Activated T-cell treated with anti-CD3 and anti-CD28 coated beads, Interleukin-2, amount 50 U/mL, for 72 hours (primary cell): ENCODE measurements around the gene C17orf107. TPM values are rescaled to one million over a fixed set of nuclear protein-coding genes. Genes with fewer than 3 reads are reported as not detected.

Source experiments
- ATAC-seq, 2 donors: fragments of 150-1000 bp; cut with Tn5 transposase; replicated peaks in 1 of 2; 2 replicates each; pipeline ENCODE4 v1.10.0; 2021; ENCODE audit warnings: moderate library complexity in 2 of 2, mild to moderate bottlenecking in 1 of 2
- DNase-seq, 2 donors: peaks; one replicate each; pipeline ENCODE4 v3.0.0; 2021 to 2022; ENCODE audit warnings: mixed read lengths in 1 of 2
- H3K27ac Mint-ChIP-seq: one replicate; pipeline ENCODE4 v1.8.0; 2022; ENCODE audit warnings: mild to moderate bottlenecking, moderate library complexity, mixed read lengths
- H3K27me3 Mint-ChIP-seq: one replicate; pipeline ENCODE4 v1.8.0; 2022; ENCODE audit warnings: low read depth, mixed read lengths
- H3K36me3 Mint-ChIP-seq, 2 donors: one replicate each; pipeline ENCODE4 v1.8.0; 2022; ENCODE audit warnings: mixed read lengths in 2 of 2, mild to moderate bottlenecking in 1 of 2; ENCODE audit not compliant: insufficient read depth in 2 of 2
- H3K4me1 Mint-ChIP-seq: one replicate; pipeline ENCODE4 v1.8.0; 2022; ENCODE audit warnings: low read depth, mixed read lengths
- H3K4me3 Mint-ChIP-seq, 2 donors: one replicate each; pipeline ENCODE4 v1.8.0; 2022; ENCODE audit warnings: mild to moderate bottlenecking in 2 of 2, mixed read lengths in 2 of 2, moderate library complexity in 2 of 2
- H3K9me3 Mint-ChIP-seq, 2 donors: one replicate each; pipeline ENCODE4 v1.8.0; 2022; ENCODE audit warnings: mixed read lengths in 2 of 2
- total RNA-seq, 2 donors: library from RNA; stranded (reverse); gene quantifications; one replicate each; pipeline ENCODE4 v1.2.3, GENCODE V29; 2022

C17orf107 gene
- total RNA-seq, 2 donors from 2014 or later, result 3.4 to 4.7 TPM

DNA sequence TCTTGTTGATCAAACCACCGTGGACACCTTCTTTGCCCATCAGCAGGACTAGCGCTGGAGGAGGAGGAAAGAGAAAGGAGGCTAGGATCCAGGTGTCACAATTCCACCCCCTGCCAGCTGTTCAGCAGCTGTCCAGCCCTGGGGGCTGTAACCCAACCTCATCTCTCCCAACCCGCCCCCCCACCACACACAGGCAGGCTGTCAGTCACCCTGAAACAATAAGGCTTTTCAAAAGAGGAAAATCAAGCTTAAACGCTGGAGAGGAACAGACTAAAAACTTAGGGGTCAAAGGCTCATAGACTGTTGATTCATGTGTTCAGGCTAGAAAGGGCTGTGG, 46.6 kb downstream of the C17orf107 start:
- H3K4me3 Mint-ChIP-seq, result peak overlapping the region; percentile 93 to 98
- no peaks in the 10 kb centered on the region for H3K27me3 Mint-ChIP-seq
- ATAC-seq (no peak), DNase-seq (no peak)
- no peaks in the 10 kb centered on the region for H3K9me3 Mint-ChIP-seq
- peak overlapping the region; percentile 95 for H3K27ac Mint-ChIP-seq
- peaks cover 35 to 51% of the 10 kb centered on the region in 2 donors for H3K36me3 Mint-ChIP-seq
- peaks cover 68% of the 10 kb centered on the region for H3K4me1 Mint-ChIP-seq

DNA sequence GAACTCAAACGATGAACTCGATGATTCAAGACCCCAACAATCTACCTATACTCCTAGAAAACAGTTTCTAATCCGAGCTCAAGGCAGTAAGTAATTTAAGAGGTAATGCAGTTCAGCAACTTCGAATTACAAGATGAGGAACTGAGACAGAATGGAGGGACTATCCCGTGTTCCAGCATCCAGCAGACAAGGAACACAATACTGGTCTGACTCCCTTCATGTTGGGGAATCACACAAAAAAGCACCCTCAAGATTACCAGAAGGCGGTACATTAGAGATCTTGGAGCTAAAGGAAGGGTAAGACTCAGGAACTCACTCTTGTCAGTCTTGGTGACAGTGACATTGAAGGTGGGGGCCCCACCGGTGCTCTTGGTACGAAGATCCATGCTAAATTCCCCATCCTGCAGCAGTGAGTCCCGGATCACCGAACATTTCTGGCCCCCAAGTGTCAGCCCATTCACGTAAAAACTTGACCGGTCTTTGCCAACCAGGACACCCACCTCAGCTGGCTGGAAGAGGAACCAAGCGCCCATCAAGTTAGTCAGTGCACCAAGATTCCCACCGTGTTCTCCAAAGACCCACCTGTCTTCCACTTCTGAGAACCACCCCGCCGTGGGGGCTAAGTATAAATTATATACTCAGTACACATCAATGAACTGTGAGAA, 47.1 kb downstream of the C17orf107 start:
- Mint-ChIP-seq H3K27me3 (no peaks in the 10 kb centered on the region), H3K4me3 (peak overlapping the region; percentile 93 to 98), H3K9me3 (no peaks in the 10 kb centered on the region), H3K36me3 (peaks cover 32 to 46% of the 10 kb centered on the region in 2 donors), H3K27ac (peak overlapping the region; percentile 95), H3K4me1 (peaks cover 68% of the 10 kb centered on the region)
- ATAC-seq (no peak), DNase-seq (no peak)

DNA sequence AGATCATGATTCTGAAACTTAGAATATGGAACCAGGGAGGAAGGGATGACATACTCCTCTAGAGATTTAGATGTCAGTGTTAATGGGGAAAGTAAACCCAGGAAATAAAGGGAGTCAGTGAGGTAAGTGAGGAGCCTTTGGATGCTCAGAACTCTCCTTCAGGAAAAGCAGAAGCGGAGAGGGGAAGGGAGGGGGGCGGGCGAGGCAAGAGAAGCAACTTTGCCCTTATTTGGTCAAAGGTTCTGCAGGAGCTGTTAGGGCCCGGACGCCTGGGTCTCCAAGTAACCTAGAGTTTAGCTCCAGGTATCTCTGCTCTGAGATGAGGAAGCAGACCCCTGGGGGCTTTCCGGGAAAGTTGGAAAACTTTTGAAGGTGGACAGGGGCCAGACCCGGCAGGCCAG, 47.7 kb downstream of the C17orf107 start:
- H3K4me3 Mint-ChIP-seq, result peak overlapping the region; percentile 93 to 98
- H3K9me3 Mint-ChIP-seq, result no peaks in the 10 kb centered on the region
- no peaks in the 10 kb centered on the region for H3K27me3 Mint-ChIP-seq
- peaks cover 67% of the 10 kb centered on the region for H3K4me1 Mint-ChIP-seq
- DNase-seq (peak in 1 of 2 donors; percentile 32), ATAC-seq (no peak)
- H3K36me3 Mint-ChIP-seq, result peaks cover 29 to 40% of the 10 kb centered on the region in 2 donors
- H3K27ac Mint-ChIP-seq, result peak overlapping the region; percentile 95

DNA sequence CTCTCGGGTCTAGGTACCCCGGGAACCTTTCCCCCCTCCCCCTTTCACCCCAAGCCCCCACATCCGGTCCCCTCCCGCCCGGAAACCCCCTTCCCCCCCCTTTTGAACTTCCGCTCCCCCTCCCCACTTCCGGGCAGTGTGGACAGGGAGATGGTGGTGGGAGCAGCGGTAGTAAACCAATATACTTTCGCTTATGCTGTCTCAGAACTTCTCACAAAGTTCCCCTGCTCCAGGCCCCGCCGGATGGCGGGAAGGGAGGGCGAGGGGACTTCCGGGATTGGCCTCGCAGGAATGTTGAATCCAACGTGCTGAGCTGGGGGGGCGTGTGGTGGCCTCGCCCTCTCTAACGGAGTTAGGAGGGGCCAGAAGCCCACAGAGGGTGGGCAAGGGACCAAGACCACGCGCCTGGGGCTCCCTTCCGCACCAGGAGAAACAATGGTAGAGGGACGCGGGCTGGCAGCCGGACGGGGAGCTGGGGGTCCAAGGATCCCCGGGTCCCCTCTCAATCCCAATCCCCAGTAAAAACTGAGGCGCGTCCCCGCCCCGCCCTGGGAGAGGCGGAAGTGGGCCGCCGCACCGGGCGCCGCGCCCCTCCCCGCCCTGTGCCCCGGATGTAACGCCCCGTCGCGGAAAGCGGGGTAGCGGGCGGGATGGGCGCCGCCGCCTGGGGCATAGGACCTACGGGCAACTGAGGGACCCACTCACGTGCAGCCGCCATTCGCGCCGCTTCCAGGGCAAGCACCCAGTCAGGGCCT, 48.3 kb downstream of the C17orf107 start:
- H3K27ac Mint-ChIP-seq, result peak overlapping the region; percentile 91
- no peaks in the 10 kb centered on the region for H3K9me3 Mint-ChIP-seq
- peaks cover 61% of the 10 kb centered on the region for H3K4me1 Mint-ChIP-seq
- H3K4me3 Mint-ChIP-seq, result peak overlapping the region; percentile 93 to 98
- DNase-seq (peak; percentile 79 to 84), ATAC-seq (peak; percentile 29 to 36)
- H3K36me3 Mint-ChIP-seq, result peaks cover 28 to 40% of the 10 kb centered on the region in 2 donors
- H3K27me3 Mint-ChIP-seq, result no peaks in the 10 kb centered on the region

DNA sequence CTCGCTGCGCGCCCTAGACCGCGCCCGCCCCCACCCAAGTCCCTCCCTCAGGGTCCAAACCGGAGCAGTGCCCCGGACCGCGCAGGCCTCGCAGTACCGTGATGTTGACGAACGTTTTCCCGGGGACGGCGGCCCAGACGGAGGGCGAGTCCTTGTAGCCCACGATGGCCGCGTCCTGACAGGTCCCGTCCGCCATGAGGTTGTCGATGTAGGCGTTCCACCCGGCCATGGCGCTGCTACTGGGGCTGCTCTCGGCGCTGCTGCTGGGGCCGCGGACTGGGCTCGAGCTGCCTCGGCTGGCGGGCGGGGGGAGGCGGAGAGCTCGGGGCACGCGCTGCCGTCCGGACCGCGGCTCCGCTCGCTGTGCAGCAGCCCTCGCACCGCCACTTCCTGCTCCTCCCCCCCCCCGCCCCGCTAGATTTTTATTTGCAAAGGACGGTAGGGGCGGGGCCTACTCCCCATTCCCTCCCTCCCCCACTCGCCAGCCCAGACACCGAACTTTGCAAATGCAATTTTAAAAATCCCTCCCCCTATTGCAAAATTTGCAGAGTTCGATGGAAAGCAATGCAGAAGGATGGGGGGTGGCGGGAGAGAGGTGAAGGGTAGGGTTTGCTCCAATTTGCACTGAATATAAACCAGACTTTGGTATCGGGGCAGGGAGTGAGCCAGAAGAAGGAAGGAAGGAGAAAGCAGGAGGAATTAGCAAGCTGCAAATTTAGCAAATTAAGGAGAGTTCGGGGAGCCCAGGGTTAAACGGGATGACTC, 49.0 kb downstream of the C17orf107 start, which contains the start of gene PFN1:
PFN1 (minus strand) TSS at position 365 of the 765 bp plus-strand sequence; CDS start at position 229, 136 bp downstream.
- Mint-ChIP-seq H3K27ac (peak within 1 kb of the TSS; percentile 93), H3K27me3 (no peaks in the 10 kb centered on the region), H3K4me1 (peaks cover 53% of the 10 kb centered on the region), H3K9me3 (no peaks in the 10 kb centered on the region), H3K36me3 (peaks cover 22 to 36% of the 10 kb centered on the region in 2 donors), H3K4me3 (peak within 1 kb of the TSS; percentile 93 to 98)
- peak; percentile 35 to 38 for ATAC-seq
- DNase-seq, result peak; percentile 89 to 92

DNA sequence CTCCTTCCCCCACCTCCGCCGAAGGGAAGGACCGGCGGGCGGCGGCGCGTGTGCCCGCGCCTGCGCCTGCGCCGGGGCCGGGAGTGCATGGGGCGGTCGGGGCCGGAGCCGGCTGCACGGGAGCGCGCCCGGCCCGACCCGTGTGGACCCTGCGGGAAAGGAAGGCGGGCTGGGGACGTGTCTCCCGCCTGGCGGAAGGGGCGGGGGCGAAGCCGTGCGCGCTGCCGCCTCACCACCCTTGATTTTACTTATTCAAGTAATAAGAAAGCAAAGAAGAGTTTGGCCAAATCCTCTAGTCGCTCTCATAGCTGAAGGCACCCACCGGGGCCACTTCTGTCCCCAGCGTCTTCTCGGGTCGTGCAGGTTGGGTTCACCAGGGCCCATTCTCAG, 49.6 kb downstream of the C17orf107 start:
- no peaks in the 10 kb centered on the region for H3K9me3 Mint-ChIP-seq
- peaks cover 23 to 32% of the 10 kb centered on the region in 2 donors for H3K36me3 Mint-ChIP-seq
- H3K27me3 Mint-ChIP-seq, result no peaks in the 10 kb centered on the region
- H3K27ac Mint-ChIP-seq, result peak overlapping the region; percentile 93
- peak; percentile 55 to 58 for ATAC-seq
- peaks cover 48% of the 10 kb centered on the region for H3K4me1 Mint-ChIP-seq
- peak; percentile 86 to 89 for DNase-seq
- peak overlapping the region; percentile 93 to 98 for H3K4me3 Mint-ChIP-seq

DNA sequence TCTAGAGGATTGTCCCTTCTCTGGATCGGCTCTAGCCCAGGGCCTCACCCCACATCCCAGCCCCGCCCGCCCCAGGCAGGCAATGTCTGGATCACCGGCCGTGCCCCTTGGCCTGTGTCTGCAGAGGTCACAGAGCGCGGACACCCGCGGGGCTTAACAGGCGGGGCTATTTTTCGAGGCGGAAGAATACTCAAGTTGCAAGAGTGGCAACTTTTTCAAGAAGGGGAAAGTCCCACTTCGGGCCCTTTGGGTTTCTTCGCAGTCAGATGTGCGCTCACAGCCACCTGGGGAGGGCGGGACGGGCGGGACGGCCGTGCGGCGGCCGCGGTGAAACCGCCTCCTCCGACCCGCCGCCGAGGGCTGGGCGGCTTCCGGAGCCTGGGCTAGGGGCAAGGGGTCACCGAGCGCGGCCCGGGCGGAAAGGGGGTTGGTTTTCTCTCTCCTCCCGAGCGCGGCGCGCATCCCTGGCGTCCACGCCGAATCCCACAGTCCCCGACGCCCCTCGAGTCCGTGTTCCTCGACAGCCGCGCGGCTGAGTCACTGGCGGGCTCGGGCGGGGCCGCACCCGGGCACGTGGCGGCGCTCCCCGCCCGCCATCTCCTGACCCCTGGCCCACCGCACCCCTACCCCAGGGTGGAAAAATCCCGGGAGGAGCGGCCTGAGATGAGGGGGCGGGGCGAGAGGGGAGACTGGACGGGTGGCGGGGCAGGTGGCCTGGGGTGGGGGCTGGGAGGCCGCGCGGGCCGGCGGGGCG, 50.2 kb downstream of the C17orf107 start:
- H3K4me1 Mint-ChIP-seq, result peaks cover 42% of the 10 kb centered on the region
- DNase-seq (peak; percentile 81 to 86), ATAC-seq (peak; percentile 39 to 43)
- H3K4me3 Mint-ChIP-seq, result peak overlapping the region; percentile 93 to 98
- H3K9me3 Mint-ChIP-seq, result no peaks in the 10 kb centered on the region
- no peaks in the 10 kb centered on the region for H3K27me3 Mint-ChIP-seq
- H3K27ac Mint-ChIP-seq, result no peak overlapping the region
- peaks cover 18 to 28% of the 10 kb centered on the region in 2 donors for H3K36me3 Mint-ChIP-seq

DNA sequence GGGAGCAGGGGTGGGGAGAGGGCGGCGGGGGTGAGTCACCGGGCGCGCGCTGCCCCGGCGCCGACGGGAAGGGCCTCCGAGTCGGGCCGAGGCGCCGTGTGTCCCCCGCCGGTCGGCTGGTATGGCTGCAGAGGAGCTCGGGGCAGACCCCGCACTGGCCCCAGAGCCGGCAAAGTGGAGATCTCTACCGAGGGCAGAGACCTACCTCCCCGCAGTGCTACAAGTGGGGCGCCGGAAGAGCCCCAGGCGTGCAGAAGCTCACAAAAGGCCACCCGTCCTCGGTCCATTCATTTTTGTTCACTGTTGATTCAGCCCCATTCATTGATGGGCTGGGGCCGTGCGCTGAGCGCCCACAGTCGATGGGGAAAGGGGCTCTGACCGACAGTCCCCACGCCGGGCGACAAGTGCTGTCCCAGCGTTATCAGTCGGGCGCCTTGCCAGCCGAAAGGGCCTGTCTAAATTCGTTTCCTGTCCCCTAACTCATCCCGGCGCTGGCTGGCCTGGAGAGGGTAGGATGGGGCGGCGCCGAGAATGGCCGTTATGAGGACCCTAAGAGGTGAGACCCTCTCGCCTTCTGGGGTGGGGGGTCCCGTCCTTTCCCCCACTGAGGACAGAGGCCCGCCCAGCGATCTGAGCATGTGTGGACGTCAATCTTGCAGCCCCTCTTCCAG, 50.9 kb downstream of the C17orf107 start:
- Mint-ChIP-seq H3K4me1 (peaks cover 35% of the 10 kb centered on the region), H3K27me3 (no peaks in the 10 kb centered on the region), H3K27ac (peak overlapping the region; percentile 95), H3K36me3 (peaks cover 16 to 22% of the 10 kb centered on the region in 2 donors), H3K4me3 (peak overlapping the region; percentile 89 to 90), H3K9me3 (no peaks in the 10 kb centered on the region)
- peak; percentile 43 to 59 for DNase-seq
- ATAC-seq, result peak; percentile 17 to 25

DNA sequence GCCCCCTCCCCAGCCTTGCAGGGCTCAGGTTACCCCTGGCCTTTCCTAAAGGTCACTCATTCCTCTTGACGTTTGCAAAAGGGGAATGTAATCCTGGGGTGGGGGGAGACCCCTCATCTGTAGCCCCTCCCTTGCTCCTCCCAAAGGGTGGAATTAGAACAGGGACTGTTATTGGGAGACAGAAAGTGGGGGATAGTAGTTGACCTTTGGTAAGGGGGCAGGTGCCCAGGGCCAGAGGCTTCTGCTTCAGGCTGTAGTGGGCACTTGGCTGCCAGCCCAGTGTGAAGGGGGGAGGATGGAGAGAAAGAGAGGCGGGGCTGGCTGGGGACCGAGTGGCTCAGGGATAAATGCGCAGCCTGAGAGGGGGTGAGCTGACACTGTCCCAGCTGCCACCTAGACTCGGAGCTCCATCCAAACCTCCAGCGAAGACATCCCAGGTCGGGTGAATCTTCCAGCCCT, 51.4 kb downstream of the C17orf107 start, which contains the start of gene ENO3:
ENO3 (plus strand) TSS at position 374 of the 459 bp plus-strand sequence. CDS start 711 bp downstream, outside the sequence.
- Mint-ChIP-seq H3K4me3 (peak within 1 kb of the TSS; percentile 89 to 90), H3K4me1 (peaks cover 29% of the 10 kb centered on the region), H3K27ac (peak within 1 kb of the TSS; percentile 95), H3K27me3 (no peaks in the 10 kb centered on the region), H3K9me3 (no peaks in the 10 kb centered on the region), H3K36me3 (peaks cover 11 to 16% of the 10 kb centered on the region in 2 donors)
- DNase-seq, result no peak
- ATAC-seq, result no peak

DNA sequence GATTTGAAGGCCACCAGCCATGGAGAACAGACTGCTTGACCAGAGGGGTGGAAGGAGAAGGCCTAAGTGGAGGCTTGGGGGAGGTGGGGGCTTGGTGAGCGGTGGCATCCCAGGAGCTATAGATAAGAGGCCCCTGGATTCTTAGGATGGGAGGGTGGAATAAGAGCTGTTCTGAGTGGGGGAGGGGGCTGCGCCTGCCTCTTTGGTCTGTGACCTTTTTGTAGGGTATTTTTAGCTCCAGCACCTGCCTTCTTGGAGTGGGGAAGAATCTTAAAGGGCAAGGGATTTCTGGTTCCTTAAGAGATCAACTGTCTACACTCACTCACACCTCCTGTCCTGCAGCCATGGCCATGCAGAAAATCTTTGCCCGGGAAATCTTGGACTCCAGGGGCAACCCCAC, 52.1 kb downstream of the C17orf107 start:
- DNase-seq (no peak), ATAC-seq (no peak)
- Mint-ChIP-seq H3K9me3 (no peaks in the 10 kb centered on the region), H3K4me3 (peak overlapping the region; percentile 89 to 90), H3K27me3 (no peaks in the 10 kb centered on the region), H3K27ac (peak overlapping the region; percentile 95), H3K36me3 (peaks cover 7 to 11% of the 10 kb centered on the region in 2 donors), H3K4me1 (peaks cover 29% of the 10 kb centered on the region)
